A549 (cell line): Measurements from ENCODE around the gene CTNND1. TPM values are rescaled to one million over a fixed set of nuclear protein-coding genes. Genes with fewer than 3 reads are reported as not detected.

Experiments used
- CBX8 ChIP-seq: fragments of 200-600 bp; sonication (generic); IDR thresholded peaks from 2 replicates; pipeline ENCODE4 v1.6.1; 2016
- CHD4 ChIP-seq: fragments of 200-600 bp; sonication (generic); IDR thresholded peaks from 2 replicates; pipeline ENCODE4 v1.6.1; 2016; ENCODE audit warnings: antibody characterized with exemption, mild to moderate bottlenecking, borderline replicate concordance
- CTCF ChIP-seq: fragments of >200 bp; sonication (Bioruptor Twin); formaldehyde crosslinking; IDR thresholded peaks from 3 replicates; pipeline ENCODE4 v1.5.1; 2016
- ESRRA ChIP-seq: fragments of 150-350 bp; IDR thresholded peaks from 2 replicates; pipeline ENCODE4 v1.6.1; 2014; ENCODE audit warnings: mild to moderate bottlenecking, low read length, borderline replicate concordance
- HEYL ChIP-seq: fragments of 250-450 bp; sonication (Bioruptor Pico); IDR thresholded peaks from 2 replicates; pipeline ENCODE4 v1.8.0; 2021; ENCODE audit warnings: mild to moderate bottlenecking, moderate library complexity
- JUN ChIP-seq, 2 experiments: fragments of >200 bp; sonication (Bioruptor Twin); formaldehyde crosslinking; IDR thresholded peaks; 2 replicates in 1 of 2; 3 replicates in 1 of 2; pipeline ENCODE4 v1.6.1; 2016 to 2017
- JUNB ChIP-seq: fragments of >200 bp; sonication (Bioruptor Twin); formaldehyde crosslinking; IDR thresholded peaks from 2 replicates; pipeline ENCODE4 v1.6.1; 2016
- KDM1A ChIP-seq: fragments of 200-600 bp; sonication (generic); IDR thresholded peaks from 2 replicates; pipeline ENCODE4 v1.6.1; 2016; ENCODE audit warnings: low read depth, mild to moderate bottlenecking
- KDM5A ChIP-seq: fragments of 200-600 bp; sonication (generic); IDR thresholded peaks from 2 replicates; pipeline ENCODE4 v1.6.1; 2016; ENCODE audit warnings: antibody characterized with exemption, mild to moderate bottlenecking
- MAFK ChIP-seq: fragments of 450-650 bp; IDR thresholded peaks from 2 replicates; pipeline ENCODE4 v1.6.1; 2014; ENCODE audit not compliant: partially characterized antibody
- MYC ChIP-seq: IDR thresholded peaks from 2 replicates; pipeline ENCODE4 v1.6.1; 2012; ENCODE audit warnings: mild to moderate bottlenecking, inconsistent platforms, low read length, improper control_type of control experiment, borderline replicate concordance
- NPAS2 ChIP-seq: fragments of 250-450 bp; sonication (Bioruptor Pico); IDR thresholded peaks from 2 replicates; pipeline ENCODE4 v1.8.0; 2022; ENCODE audit warnings: mild to moderate bottlenecking, moderate library complexity, borderline replicate concordance
- RAD21 ChIP-seq, 2 experiments: fragments of >200 bp in 1 of 2; sonication (Bioruptor Twin) in 1 of 2; formaldehyde crosslinking in 1 of 2; IDR thresholded peaks in 1 of 2; conservative IDR thresholded peaks in 1 of 2; 2 replicates in 1 of 2; 3 replicates in 1 of 2; pipeline ENCODE4 v1.6.1; 2012 to 2018; ENCODE audit warnings: inconsistent platforms in 1 of 2
- RARB ChIP-seq: fragments of 250-450 bp; sonication (Bioruptor Pico); IDR thresholded peaks from 2 replicates; pipeline ENCODE4 v1.8.0; 2021; ENCODE audit warnings: mild to moderate bottlenecking, moderate library complexity
- RFX5 ChIP-seq: fragments of 450-650 bp; IDR thresholded peaks from 2 replicates; pipeline ENCODE4 v1.7.1; 2014; ENCODE audit warnings: antibody characterized with exemption, mild to moderate bottlenecking, moderate library complexity
- TFCP2L1 ChIP-seq: fragments of 250-450 bp; sonication (Bioruptor Pico); IDR thresholded peaks from 2 replicates; pipeline ENCODE4 v1.5.0; 2021; ENCODE audit warnings: mild to moderate bottlenecking
- ZC3H11A ChIP-seq: fragments of 450-650 bp; IDR thresholded peaks from 2 replicates; pipeline ENCODE4 v1.6.1; 2014; ENCODE audit warnings: antibody characterized with exemption, mild to moderate bottlenecking
- polyA plus RNA-seq, 4 experiments: library from polyadenylated mRNA; depleted of rRNA in 3 of 4; stranded (reverse); fragments of >200 nt; fragmentation: RNase III in 1 of 4; extraction: RNeasy Plus Mini Kit Qiagen cat#74134 plus additional on column Dnase treatment in 1 of 4; gene quantifications; 2 replicates in 3 of 4; 3 replicates in 1 of 4; pipeline ENCODE4 v1.2.3, GENCODE V29; 2011 to 2017
- TF ChIP-seq, protein P1 (sequence below): fragments of 250-450 bp; sonication (Bioruptor Pico); IDR thresholded peaks from 2 replicates; pipeline ENCODE4 v1.5.0; 2020; ENCODE audit warnings: low read depth, mild to moderate bottlenecking, moderate library complexity
- TF ChIP-seq, protein P2 (sequence below): fragments of >200 bp; sonication (Bioruptor Twin); formaldehyde crosslinking; IDR thresholded peaks from 3 replicates; pipeline ENCODE4 v1.6.1; 2016
- TF ChIP-seq, protein P3 (sequence below): fragments of 200-600 bp; sonication (generic); IDR thresholded peaks from 2 replicates; pipeline ENCODE4 v1.6.1; 2016; ENCODE audit warnings: antibody characterized with exemption, mild to moderate bottlenecking, moderate library complexity

CTNND1 gene
- polyA plus RNA-seq, 2 of the 4 experiments (the other 2 are of a cell fraction), result 72.8 to 146 TPM

DNA sequence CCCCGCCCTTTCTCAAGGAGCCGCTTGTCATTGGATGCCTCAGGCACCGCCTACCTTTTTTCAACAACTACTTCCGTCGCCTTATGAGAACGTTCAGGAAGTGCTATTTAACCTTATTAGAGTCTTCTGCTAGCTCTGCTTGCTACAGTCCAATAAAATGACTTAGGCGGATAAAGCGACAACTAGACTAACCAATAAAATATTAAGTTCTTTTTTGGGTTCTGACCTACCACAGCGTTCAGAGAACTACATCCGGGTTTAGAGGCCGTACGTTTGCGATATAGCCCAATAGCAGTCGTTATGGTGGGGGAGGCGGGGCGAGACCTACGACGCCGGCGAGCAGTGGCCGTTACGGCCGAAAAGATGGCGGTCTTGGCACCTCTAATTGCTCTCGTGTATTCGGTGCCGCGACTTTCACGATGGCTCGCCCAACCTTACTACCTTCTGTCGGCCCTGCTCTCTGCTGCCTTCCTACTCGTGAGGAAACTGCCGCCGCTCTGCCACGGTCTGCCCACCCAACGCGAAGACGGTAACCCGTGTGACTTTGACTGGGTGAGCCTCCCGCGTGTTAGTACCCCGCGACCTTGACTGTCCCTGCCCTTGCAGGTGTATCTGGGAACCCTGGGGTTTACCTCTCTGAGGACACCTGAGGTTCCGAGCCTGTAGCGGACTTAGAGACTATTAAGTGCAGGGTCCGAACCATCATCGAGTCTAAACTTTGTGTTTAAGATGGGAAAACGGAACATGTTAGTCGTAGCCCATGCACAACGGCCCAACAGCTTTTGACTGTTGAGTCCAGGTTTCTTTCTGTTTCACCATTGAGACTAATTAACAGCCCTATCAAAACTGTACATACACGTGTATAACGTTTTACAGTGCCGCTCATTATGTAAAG lies 49.1 kb upstream of the CTNND1 start, which contains the start of gene TMX2 (continued):
- TF ChIP-seq, protein P1, sequence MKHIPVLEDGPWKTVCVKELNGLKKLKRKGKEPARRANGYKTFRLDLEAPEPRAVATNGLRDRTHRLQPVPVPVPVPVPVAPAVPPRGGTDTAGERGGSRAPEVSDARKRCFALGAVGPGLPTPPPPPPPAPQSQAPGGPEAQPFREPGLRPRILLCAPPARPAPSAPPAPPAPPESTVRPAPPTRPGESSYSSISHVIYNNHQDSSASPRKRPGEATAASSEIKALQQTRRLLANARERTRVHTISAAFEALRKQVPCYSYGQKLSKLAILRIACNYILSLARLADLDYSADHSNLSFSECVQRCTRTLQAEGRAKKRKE, result no peak
- TF ChIP-seq RFX5, result no peak
- no peak for TF ChIP-seq RAD21 (conservative IDR thresholded peaks at IDR 0.05 in 1 of 2, IDR thresholded peaks at IDR 0.05 in 1 of 2)
- TF ChIP-seq RARB (CRISPR knock-in tag), result no peak
- TF ChIP-seq, protein P2, sequence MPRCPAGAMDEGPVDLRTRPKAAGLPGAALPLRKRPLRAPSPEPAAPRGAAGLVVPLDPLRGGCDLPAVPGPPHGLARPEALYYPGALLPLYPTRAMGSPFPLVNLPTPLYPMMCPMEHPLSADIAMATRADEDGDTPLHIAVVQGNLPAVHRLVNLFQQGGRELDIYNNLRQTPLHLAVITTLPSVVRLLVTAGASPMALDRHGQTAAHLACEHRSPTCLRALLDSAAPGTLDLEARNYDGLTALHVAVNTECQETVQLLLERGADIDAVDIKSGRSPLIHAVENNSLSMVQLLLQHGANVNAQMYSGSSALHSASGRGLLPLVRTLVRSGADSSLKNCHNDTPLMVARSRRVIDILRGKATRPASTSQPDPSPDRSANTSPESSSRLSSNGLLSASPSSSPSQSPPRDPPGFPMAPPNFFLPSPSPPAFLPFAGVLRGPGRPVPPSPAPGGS, result peak; percentile 62; the same call in 2 of the 3 replicates
- no peak for TF ChIP-seq MAFK
- TF ChIP-seq NPAS2, result no peak
- no peak for TF ChIP-seq KDM1A
- no peak for TF ChIP-seq ZC3H11A
- no peak for TF ChIP-seq HEYL (CRISPR knock-in tag)
- TF ChIP-seq ESRRA, result no peak; the same call in 1 of the 2 replicates
- TF ChIP-seq TFCP2L1 (CRISPR knock-in tag), result 0 out of 2 replicates have a peak, but pooled peaks have one; percentile 27
- peak in 1 of 2 experiments; percentile 67; a peak in 2 of 5 replicates for TF ChIP-seq JUN (IDR thresholded peaks at IDR 0.05)
- TF ChIP-seq CBX8, result no peak
- peak; percentile 97 for TF ChIP-seq KDM5A
- no peak for TF ChIP-seq JUNB
- peak; percentile 39; the same call in 1 of the 2 replicates for TF ChIP-seq MYC
- no peak for TF ChIP-seq CHD4
- no peak for TF ChIP-seq CTCF
- TF ChIP-seq, protein P3, sequence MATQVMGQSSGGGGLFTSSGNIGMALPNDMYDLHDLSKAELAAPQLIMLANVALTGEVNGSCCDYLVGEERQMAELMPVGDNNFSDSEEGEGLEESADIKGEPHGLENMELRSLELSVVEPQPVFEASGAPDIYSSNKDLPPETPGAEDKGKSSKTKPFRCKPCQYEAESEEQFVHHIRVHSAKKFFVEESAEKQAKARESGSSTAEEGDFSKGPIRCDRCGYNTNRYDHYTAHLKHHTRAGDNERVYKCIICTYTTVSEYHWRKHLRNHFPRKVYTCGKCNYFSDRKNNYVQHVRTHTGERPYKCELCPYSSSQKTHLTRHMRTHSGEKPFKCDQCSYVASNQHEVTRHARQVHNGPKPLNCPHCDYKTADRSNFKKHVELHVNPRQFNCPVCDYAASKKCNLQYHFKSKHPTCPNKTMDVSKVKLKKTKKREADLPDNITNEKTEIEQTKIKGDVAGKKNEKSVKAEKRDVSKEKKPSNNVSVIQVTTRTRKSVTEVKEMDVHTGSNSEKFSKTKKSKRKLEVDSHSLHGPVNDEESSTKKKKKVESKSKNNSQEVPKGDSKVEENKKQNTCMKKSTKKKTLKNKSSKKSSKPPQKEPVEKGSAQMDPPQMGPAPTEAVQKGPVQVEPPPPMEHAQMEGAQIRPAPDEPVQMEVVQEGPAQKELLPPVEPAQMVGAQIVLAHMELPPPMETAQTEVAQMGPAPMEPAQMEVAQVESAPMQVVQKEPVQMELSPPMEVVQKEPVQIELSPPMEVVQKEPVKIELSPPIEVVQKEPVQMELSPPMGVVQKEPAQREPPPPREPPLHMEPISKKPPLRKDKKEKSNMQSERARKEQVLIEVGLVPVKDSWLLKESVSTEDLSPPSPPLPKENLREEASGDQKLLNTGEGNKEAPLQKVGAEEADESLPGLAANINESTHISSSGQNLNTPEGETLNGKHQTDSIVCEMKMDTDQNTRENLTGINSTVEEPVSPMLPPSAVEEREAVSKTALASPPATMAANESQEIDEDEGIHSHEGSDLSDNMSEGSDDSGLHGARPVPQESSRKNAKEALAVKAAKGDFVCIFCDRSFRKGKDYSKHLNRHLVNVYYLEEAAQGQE, result no peak
